ENCODE data around the gene S100PBP.
A peak's percentile ranks its signal among the peaks of the same experiment; 100 is the strongest.

The S100PBP gene

DNA sequence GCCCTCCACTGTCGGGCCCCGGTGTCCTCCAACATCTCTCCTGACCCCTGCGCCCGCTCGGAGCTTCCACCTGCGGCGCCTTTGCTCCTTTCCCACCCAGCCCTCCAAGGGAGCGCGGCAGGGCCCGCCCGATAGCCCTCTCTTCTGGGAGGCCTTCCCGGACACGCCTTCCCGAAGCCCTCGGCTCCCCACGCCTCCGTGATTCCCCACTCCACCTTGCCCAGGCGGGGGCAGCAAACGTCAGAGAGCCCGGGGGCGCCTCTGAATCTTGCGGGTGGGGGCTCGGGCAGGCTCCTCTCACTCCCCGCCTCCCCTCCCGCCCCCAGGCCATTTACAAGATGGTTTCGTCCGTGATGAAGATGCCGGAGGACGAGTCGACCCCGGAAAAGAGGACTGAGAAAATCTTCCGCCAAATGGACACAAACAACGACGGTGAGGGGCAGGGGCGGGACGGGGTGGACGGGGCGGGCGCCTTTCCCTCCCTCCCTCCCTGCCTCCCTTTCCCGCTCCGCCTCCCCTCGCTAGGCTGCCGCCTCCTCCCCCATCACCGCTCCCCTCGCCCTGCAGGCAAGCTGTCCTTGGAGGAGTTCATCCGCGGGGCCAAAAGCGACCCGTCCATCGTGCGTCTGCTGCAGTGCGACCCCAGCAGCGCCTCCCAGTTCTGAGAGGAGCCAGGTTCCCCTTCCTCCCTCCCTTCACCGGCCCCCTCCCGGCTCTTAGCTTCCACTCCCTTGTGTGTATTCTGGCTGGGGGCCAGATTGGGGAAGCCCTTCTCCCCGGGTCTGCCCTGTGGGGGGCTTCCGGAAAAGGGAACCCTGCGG is 76.0 kb downstream of the S100PBP start:
- Histone ChIP-seq H3K36me3 (no peaks in the 10 kb centered on the region), H3K9me3 (no peaks in the 10 kb centered on the region), H3K4me3 (ENCODE audit: low read depth, low read length) (peak overlapping the region; percentile 38), H3K27me3 (no peaks in the 10 kb centered on the region), H3K4me1 (no peaks in the 10 kb centered on the region)
- TF ChIP-seq, protein P1, sequence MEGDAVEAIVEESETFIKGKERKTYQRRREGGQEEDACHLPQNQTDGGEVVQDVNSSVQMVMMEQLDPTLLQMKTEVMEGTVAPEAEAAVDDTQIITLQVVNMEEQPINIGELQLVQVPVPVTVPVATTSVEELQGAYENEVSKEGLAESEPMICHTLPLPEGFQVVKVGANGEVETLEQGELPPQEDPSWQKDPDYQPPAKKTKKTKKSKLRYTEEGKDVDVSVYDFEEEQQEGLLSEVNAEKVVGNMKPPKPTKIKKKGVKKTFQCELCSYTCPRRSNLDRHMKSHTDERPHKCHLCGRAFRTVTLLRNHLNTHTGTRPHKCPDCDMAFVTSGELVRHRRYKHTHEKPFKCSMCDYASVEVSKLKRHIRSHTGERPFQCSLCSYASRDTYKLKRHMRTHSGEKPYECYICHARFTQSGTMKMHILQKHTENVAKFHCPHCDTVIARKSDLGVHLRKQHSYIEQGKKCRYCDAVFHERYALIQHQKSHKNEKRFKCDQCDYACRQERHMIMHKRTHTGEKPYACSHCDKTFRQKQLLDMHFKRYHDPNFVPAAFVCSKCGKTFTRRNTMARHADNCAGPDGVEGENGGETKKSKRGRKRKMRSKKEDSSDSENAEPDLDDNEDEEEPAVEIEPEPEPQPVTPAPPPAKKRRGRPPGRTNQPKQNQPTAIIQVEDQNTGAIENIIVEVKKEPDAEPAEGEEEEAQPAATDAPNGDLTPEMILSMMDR (IDR thresholded peaks at IDR 0.05; ENCODE audit: low read depth, low read length) = no peak
- no peak for DNase-seq

DNA sequence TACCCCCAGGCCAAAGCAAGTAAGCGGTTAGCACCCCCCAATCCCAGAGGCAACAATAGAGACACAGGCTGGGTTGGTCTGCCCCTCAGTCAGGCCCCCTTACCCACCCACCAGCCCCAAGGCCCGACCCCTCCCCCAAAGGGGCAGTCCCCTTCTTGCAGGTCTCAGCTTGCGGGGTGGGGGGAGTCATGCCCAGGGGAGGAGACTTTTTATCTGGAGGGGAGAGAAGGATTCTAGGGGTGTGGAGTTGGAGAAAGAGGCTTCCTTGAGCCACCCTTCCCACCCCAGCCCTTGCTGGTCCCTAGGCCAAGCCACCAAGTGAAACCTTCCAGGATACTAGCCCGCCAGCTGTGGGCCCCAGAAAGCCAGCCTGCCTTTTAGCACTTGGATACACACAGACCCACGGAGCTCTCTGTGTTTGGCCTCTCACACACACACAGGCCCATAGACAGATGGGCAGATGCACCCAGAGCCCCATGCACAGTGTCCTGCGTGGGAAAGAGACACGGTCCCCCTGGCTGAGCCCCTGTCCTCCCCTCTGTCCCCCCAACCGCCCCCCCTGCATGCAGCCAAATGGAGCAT is 76.7 kb downstream of the S100PBP start:
- Histone ChIP-seq H3K27me3 (no peaks in the 10 kb centered on the region), H3K4me1 (no peaks in the 10 kb centered on the region), H3K9me3 (no peaks in the 10 kb centered on the region), H3K4me3 (ENCODE audit: low read depth, low read length) (no peak overlapping the region), H3K36me3 (no peaks in the 10 kb centered on the region)
- no peak for DNase-seq
- TF ChIP-seq, protein P1 (IDR thresholded peaks at IDR 0.05; ENCODE audit: low read depth, low read length) = no peak

DNA sequence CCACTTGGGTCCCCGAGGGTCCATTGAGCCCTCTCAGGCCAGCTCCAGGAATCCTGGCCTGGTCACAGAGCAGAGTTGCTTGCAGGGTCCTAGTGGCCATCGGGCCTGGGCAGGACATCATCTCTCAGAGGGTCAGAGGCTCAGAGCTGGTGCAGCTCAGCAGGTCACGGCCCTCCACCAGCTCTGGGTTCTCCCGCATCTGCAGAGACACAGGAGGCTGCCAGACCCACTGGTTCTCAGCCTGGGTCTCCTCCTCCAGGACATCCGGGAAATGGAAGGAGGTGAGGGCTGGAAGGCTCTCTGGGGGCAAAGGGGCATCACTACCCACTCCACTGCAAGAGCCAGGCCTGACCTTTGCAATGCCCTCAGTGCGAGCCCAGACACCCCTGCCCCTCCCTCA is 77.2 kb downstream of the S100PBP start:
- Histone ChIP-seq H3K27me3 (no peaks in the 10 kb centered on the region; the same call in 1 of the 2 replicates), H3K4me3 (ENCODE audit: low read depth, low read length) (no peak overlapping the region), H3K9me3 (no peaks in the 10 kb centered on the region), H3K36me3 (no peaks in the 10 kb centered on the region), H3K4me1 (no peaks in the 10 kb centered on the region)
- DNase-seq = no peak
- TF ChIP-seq, protein P1 (IDR thresholded peaks at IDR 0.05; ENCODE audit: low read depth, low read length) = no peak

DNA sequence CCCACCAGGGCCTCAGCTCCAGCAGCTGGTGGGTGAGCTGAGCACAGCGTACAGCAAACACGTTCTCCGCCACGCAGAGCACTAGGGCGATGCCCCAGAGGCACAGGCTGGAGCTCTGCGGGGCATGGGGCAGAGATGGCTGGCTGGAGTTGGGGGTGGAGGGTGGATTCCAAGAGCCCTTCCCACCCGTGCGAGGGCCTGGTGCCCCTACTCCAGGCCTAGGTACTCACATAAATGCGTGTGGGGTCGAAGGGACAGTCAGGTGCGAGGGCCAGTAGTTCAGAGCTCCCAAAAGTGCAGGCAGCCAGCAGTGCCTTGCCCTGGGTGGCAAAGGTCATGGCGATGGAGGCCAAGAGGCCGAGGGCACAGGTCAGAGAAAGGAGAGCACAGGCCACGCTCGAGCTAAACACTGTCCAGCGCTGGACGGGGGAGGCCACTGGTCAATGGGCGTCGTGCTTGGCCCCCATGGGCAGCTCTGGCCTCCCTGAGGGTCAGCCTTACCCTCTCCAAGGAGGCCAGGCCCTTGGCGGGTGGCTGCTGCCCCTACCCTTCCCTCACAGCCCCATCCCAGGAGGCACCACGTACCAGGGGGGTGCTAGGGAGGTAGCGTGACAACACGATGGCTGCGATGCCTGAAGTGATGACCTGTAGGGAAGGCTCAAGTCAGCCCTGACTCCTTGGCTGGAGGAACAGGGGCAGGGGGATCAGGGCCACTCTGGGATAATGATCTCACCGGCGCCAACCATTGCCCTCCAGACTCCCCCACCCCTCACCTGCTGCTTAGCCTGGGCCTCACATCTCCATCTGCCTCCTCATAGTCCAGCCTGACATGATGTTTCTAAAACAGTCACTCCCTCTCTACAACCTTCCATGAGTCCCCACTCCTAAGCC is 78.1 kb downstream of the S100PBP start:
- TF ChIP-seq, protein P1 (IDR thresholded peaks at IDR 0.05; ENCODE audit: low read depth, low read length) = no peak
- Histone ChIP-seq H3K4me1 (no peaks in the 10 kb centered on the region), H3K4me3 (ENCODE audit: low read depth, low read length) (no peak overlapping the region), H3K27me3 (peaks cover 2% of the 10 kb centered on the region), H3K36me3 (no peaks in the 10 kb centered on the region), H3K9me3 (no peaks in the 10 kb centered on the region)
- no peak for DNase-seq

DNA sequence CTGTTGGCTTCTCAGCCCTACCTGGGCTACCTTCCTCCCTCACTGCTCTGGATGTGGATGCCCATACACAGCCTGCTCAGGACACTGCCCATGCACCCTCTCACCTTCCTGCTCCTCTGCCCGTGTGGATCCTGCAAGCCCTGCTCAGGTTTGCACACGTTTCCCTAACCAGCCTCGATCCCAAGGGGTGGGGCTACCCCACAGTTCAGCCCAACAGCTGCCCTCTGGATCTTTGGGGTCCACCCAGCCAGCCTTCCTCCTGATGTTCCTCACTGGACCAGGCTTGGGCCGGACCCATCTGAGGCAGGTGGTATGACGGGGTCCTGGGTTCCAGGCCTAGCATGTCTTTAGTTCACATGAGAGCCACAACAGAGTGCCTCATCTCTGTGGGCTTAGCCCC is 79.0 kb downstream of the S100PBP start:
- no peak overlapping the region for H3K4me3 ChIP-seq (ENCODE audit: low read depth, low read length)
- no peaks in the 10 kb centered on the region for H3K9me3 ChIP-seq
- peaks cover 11% of the 10 kb centered on the region for H3K27me3 ChIP-seq
- DNase-seq = no peak
- H3K4me1 ChIP-seq = no peaks in the 10 kb centered on the region
- H3K36me3 ChIP-seq = no peaks in the 10 kb centered on the region
- TF ChIP-seq, protein P1 (IDR thresholded peaks at IDR 0.05; ENCODE audit: low read depth, low read length) = no peak

Measured in BE2C (cell line).